ENCODE measurements around the gene SLC46A3.
"Not testable (repeated sequence)": the region's sequence is repeated elsewhere in the genome, so short reads cannot be mapped to it uniquely, and the experiment has no call there.

Gene SLC46A3, protein sequence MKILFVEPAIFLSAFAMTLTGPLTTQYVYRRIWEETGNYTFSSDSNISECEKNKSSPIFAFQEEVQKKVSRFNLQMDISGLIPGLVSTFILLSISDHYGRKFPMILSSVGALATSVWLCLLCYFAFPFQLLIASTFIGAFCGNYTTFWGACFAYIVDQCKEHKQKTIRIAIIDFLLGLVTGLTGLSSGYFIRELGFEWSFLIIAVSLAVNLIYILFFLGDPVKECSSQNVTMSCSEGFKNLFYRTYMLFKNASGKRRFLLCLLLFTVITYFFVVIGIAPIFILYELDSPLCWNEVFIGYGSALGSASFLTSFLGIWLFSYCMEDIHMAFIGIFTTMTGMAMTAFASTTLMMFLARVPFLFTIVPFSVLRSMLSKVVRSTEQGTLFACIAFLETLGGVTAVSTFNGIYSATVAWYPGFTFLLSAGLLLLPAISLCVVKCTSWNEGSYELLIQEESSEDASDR

DNA sequence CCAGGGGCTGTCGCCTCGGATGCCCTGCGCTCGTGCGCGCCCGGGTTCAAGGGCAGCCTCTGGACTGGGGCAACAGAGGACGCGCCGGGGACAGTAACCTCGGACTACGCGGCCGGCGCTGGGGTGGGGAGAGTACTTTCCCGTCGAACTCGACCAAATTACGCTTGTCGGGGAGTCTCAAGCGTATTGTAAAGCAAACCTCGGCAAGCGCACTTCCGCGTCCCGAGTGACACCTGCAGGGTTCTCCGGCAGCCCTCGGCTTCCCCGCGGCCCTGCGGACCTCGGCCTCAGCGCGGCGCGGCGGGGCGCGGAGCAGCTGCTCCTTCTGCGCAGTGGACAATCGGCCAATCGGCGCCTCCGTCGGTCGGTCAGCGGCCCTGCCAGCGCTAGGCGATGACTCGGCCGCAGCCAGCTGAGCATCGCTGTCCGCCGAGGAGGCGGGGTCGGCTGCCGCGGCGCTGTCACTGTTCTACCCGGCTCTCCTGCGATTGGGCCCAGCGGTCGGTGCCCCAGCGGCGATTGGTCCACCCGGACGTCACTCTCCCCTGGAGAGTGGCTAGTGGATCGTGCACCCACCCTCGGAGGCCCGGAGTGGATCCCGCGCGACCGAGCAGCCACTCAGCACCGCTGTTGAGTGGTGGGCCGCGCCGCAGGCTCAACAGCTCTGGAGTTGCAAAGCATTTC lies at the start of gene SLC46A3:
Gene SLC46A3, minus strand, starts transcription at position 428 of the 684 bp plus-strand sequence. CDS start 972 bp downstream, outside the sequence.
- peak; percentile 79 to 95 for DNase-seq

DNA sequence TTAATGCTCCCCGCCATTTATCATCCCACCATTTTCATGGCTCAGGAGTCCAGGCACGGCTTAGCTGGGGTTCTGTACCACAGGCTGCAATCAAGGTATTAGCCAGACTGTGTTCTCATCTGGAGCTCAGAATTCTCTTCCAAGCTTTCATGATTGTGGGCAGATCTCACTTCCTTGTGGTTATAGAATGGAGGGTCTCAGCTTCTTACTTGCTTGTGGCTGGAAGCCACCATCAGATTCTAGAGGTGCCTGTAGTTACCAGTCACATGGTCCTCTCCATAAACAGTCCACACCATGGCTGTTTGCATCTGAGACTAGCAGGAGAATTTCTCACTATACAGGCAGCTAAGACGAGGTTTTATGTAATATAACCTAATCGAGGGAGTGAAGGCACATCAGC lies 45.1 kb upstream of the SLC46A3 start:
- DNase-seq, result no peak

DNA sequence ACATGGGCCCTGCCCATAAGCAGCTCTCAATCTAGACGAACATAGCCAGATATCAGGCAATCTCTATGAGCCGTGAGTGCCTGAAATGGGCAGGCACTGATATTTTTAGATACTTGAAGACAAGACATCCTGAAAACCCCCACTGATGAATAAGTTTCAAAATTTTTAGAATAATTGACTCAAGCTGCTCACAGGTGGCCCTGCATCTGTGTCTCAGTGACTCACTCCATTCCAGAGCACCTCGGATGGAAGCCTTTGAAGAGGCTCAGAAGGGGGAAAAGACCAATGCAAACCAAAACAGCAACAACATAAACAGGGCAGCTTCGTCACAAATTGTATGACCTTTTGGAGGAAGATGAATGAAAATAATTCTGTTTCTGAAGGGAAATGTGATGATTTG lies 42.8 kb upstream of the SLC46A3 start:
- DNase-seq, result no peak

DNA sequence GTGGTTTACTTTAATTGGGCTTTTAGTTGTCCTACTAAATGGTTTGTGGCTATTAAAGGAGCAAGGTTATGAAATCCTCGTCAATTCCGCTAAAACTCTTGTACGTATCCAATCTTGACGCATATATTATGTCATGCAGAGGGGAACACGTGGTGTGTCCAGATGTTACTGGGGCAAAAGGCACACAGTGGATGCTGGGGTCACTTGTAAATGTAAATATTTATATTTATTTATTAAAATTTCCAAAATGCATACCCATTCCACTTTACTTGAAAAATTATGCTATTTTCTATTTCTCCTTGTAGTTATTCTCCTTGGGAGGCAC lies 36.7 kb upstream of the SLC46A3 start:
- no peak for DNase-seq

DNA sequence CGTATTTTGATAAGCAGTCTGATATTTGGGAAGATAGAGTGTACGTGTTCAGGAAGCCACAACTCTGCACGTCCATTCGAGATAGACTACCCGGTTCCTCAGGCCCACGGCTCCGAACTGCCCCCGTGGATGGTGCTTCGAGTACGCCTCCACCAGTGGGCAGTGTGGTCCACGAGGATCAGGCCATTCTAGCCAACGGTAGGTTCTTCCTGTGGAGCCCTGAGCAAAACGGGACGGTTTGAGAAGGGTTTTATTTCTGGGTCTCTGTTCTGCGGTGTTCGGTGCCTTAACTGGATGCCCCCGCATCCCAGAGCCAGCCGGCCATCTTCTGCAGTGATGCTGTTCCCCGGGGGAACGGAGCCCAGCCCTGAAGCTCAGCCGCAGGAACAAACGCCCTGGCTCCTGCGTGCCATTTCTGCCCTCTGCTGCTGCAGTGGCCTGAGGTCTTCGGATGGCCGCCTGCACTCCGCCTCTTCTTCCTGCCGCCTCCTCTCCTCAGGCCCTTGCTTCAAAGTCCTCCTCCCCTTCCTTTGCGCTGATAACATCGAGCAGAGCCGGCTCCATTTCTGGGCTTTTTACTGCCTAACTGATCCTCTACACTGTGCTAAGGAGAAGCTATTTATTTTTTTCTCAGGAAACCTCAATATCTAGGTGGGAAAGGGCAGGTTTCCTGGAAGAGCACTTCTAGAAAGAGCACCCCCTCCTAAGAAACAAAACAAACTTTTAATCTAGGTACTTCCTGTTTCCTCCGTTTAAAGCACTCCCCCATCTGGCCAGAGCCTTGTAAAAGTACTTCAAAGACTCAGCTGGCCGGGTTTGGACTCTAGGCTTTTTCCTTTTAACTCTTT lies 36.2 kb upstream of the SLC46A3 start:
- no peak for DNase-seq

DNA sequence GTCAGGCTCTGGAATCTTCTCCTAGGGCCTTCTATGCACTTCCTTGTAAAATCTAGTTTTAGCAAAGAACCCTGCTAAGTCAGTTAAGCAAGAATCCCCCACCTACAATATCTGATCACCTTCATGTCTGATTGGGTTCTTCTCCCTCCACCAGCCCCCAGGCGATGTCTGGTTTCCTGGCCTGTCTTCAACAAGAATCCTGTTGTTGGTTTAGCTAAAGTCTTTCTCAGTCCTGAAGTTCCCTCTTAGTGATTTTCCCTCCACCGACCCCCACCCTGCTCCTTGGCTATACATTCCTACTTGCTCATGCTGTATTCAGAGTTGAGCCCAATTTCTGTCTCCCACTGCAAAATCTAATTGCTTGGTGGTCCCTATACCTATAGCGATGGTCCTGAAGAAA lies 35.2 kb upstream of the SLC46A3 start:
- no peak for DNase-seq

DNA sequence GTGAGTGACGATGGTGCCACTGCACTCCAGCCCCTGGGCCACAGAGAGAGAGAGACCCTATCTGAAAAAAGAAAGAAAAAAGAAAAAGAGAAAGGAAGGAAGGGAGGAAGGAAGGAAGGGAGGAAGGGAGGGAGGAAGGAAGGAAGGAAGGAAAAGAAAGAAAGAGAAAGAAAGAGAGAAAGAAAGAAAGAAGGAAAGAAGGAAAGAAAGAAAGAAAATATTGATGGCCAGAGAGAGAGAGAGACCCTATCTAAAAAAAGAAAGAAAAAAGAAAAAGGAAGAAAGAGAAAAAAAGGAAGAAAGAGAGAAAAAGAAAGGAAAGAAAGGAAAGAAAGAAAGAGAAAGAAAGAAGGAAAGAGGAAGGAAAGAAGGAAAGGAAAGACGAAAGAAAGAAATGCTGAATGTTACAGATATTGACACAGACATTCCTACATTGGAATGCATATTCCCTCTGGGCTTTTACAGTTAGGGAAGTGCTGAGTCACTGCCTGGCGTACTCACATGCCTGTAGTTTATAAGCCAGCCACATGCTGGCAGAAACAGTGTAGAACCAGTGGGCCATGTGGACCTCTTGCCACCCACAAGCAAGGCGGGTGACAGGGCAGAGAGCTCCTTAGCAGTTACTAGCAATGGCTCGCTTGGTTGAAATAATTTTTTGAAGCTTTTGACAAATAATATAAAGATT lies 34.6 kb upstream of the SLC46A3 start:
- DNase-seq, result no peak

DNA sequence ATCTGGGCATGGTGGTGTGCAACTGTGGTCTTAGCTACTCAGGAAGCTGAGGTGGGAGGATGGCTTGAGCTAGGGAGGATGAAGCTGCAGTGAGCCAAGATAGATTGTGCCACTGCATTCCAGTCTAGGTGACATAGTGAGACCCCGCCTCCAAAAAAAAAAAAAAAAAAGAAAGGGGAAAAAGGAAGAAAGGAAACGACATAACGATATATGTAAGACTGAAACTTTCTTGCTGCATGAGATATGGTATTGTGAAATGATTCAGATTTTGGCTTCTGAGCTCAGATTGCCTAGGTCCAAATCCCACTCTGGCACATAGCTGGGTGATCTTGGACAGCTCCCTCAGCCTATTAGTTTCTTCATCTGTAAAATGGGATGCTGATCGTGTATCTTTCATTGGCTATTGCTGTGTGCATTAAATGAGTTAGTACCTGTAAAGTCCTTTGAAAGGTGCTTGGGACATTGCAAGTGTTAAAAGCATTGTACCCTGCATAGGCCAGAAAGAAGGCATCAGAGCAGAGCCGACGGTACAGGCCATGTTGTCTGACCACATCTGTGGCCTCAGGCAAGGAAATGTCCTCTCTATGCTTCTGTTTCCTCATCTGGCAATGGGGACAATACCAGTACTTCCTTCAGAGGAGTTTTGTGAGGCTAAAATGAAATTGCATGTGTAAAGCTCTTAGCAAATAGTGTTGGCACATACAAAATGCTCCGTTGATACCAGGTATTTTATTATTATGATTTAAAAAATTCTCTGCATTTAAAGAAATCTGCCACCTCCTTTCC lies 32.6 kb upstream of the SLC46A3 start:
- DNase-seq, result no peak

DNA sequence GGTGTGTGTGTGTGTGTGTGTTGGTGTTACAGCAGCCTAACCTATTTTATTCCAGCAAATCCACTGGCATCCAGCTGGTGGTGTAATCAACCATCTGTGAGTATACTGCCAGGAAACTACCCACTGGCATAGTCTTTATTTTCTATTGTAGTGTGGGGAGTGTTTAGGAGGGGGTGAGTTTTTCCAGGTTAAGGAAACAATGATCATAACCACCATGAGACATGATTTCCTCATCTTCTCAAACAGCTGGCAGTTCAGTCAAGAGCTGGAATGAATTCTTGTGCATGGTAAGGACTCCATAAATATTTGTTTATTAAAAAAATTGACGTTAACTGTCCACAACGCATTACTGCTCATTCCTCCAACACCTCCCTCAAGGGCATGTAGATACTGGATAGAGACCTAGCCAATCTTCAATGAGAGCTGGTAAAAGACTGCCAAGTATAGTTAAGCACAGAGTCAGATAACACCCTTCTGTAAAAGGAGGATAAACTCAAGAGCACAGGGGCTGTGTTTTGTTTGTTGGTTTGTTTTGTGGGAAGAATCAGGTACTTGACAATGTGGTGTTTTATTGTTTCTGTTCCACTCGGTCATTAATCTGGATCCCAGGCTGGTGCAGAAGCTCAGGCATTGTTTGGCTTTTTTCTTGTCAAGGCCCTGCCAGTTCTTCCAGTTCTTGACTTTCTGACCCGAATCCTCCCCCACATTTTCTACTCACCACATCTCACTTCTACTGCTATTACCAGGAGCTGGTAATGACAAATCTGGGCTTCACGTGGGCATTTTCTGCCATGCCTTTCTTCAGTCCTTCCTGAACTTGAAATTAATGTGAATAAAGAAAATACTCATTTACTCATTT lies 31.6 kb upstream of the SLC46A3 start:
- DNase-seq, result no peak

DNA sequence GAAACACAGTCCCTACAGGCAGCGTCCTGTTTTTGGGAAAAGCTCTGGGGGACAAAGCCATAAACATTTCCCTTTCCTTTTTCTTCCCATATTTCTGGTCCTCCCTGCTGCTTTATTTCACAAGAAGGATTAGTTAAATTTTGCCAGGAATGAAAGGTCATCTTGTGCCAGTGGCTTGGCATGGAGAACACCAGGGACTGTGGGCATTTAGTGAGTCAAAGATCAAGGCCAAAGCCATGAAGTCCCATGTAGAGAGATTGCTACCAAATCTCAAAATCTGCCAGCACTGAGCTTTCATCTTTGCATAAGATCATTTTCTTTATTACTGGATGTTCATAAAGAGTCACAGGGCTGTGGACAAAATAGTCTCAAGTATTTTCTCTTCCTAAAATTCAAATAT lies 29.1 kb upstream of the SLC46A3 start:
- DNase-seq, result no peak

DNA sequence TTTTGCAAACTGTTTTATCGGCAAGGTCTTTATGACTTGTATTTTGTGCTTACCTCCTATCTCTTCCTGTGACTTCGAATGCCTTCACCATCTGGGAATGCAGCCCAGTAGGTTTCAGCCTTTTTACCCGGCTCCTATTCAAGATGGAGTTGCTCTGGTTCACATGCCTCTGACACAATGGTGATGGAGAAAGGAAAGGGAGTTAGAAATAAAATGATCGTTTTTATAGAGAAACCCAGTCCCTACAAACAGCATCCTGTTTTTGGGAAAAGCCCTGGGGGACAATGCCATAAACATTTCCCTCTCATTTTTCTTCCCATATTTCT lies 27.5 kb upstream of the SLC46A3 start:
- DNase-seq, result no peak

DNA sequence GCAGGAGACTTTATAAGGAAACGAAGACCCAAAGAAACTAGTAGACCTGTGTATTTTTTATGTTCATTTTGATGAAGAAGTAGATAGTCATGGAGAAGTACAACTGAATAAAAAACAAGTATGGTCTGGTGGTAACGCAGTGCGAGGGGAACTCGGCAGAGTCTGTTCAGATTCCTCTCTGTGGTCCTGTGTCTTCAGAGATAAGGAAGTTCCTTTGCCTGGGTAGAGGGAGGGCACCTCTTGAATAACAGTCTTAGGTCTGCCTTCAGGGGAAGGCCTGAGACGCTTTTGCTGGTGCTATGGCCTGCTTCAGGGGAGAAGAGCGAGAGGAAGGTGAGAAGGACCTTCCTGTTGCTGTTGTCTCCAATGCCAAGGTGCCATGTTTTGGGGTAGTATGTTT lies 25.9 kb upstream of the SLC46A3 start:
- no peak for DNase-seq

DNA sequence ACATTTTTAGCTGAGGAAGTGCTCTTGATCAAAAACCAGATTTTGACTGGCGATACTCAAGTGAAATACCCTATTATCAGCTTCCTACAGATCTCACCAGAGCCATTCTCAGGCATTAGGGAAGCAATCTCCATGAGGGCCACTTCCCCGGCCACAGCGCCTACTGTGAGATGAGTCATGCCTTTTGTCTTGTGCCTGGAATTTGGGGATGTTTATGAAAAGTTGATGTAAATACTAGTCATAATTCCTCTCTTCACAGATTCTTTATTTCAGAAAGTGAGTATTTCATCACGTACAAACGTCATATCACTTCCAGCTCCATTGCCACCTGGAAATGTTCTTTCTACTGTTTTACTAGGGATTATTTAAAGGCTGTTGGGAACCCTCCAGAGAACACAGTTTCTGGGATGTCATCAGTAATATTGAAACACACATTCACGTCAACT lies 25.3 kb upstream of the SLC46A3 start:
- no peak for DNase-seq

DNA sequence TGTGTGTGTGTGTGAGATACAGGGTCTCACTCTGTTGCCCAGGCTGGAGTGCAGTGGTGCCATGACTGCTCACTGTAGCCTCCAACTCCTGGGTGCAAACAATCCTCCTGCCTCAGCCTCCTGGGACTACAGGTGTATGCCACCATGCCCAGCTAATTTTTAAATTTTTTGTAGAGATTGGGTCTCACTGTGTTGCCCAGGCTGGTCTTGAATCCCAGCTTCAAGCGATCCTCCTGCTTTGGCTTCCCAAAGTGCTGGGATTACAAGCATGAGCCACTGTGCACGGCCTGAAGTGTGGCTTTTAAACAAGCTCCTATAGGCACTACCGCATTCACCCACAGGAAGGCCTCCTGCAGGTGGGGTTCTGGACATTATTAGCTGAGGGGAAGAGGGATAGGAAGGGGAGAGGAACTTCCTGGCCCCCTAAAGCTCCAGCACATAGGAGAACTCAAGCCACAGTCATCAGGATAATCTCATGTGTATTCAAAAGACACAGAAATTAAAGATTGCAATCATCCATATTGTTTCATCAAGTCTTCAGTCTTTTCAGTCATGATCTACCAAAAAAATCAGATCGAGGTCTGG lies 24.8 kb upstream of the SLC46A3 start:
- DNase-seq, result no peak

DNA sequence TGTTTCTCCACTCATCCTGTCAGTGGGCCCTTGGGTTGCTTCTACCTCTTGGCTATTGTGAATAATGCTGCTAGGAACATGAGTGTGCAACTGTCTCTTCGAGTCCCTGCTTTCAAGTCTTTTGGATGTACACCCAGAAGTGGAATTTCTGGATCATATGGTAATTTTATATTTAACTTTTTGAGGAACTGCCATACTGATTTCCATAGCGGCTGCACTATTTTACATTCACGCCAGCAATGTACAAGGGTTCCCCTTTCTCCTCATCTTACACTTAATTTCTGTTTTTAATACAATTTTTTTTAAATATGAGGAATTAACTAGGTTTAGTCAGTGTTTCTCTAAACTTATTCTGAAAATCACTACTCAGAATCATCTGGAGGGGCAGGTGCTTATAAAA lies 24.2 kb upstream of the SLC46A3 start:
- DNase-seq, result no peak

DNA sequence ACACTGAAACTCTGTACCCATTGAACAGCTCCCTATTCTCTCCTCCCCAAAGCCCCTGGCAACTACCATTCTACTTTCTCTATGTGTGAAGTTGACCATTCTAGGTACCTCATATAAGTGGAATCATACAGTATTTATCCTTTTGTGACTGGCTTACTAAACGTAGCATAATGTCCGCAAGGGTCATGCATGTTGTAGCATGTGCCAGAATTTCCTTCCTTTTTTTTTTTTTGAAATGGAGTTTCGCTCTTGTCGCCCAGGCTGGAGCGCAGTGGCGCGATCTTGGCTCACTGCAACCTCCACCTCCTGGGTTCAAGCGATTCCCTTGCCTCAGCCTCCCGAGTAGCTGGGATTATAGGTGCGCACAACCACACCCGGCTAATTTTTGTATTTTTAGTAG lies 23.7 kb upstream of the SLC46A3 start:
- not testable (repeated sequence) for DNase-seq

DNA sequence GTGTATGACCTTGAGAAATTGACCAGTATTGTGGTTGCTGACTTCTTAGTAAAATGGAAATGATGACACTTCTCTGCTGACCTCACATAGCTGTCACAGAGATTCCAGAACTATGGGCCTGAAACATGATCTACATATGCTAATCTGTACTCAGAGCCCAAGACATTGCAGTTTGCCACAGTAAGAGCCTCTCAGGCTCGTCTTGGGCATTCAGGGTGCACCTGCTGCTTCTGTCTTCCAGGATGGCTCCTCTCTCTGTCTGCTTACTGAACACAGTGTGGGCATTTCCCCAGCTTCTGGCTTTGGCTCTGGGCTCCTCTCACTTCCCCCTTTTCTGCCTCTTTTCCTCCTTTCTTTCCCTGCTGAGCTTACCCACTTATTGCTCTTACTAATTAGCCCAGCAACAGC lies 22.3 kb upstream of the SLC46A3 start:
- no peak for DNase-seq

DNA sequence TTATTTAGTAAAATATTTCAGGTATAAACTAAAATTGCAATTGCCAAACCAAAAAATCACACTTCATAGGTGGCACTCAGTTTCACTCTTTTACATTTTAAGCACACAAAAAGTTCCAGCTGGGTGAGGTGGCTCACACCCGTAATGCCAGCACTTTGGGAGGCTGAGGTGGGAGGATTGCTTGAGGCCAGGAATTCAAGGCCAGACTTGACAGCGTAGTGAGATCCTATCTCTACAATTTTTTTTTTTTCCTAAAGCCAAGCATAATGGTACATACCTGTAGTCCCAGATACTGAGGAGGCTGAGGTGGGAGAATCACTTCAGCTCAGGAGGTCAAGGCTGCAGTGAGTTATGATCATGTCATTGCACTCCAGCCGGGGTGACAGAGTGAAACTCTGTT lies 20.6 kb upstream of the SLC46A3 start:
- no peak for DNase-seq

DNA sequence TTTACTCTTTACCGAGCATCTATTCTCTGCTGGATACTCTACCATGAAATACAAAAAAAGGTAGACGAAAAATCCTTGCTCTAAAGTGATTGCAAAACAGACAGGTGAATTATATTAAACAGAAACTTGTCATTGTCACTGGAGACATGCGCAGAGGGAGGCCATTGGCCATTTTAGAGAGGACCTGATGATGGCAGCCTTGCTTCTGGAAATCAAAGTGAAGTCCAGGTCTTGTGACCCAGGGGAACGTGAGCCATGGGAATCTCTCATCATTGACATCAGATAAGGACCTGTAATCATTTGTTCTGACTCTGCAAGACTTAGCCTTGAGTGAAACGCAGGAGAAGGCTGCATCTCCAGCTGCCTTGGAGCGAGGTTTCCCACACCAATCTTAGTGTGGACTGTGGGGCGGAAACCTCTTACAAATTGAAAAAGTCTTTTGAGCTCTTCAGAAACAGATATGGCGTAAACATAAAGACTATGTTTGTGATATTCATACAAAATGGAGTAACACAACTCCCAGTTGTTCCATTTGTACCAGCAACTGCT lies 16.8 kb upstream of the SLC46A3 start:
- no peak for DNase-seq

DNA sequence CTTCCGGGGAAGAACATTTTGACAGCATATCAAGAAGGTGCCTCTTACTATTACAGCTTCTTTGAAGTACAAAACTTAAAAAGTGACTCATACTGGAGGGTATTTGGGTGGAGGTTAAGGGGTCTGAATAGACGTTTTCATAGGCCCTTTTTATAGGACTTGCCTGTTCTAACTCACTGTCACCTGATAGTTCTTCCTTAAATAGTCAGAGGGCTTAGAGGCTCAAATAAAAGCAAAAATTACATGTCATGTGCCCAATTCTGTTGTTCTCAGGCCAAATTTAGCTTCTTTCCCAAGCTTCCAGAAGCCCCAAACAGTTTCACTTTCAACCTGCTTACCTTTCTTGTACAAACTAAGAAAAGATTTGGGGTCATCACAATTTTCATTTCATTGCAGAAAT lies 16.1 kb upstream of the SLC46A3 start:
- no peak for DNase-seq

DNA sequence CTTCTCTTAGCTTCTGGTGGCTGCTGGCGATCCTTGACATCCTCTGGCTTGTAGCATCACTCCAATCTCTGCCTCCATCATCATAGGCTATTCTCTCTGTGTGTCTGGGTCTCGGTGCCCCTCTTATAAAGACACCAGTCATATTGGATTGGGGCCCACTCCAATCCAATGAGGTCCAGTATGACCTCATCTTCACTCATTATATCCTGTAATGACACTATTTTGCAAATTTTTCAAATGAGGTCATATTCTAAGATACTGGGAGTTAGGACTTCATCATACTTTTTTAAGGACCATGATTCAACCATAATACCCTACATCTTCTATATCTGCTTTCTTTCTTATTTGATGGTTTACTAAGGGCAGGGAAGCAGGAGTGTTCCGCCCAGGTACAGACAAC lies 12.0 kb upstream of the SLC46A3 start:
- DNase-seq, result no peak
